ENCODE measurements around the gene TSKS. TPM values are rescaled to one million over a fixed set of nuclear protein-coding genes. Genes with fewer than 3 reads are reported as not detected.
A peak's percentile ranks its signal among the peaks of the same experiment; 100 is the strongest.

TSKS gene
- total RNA-seq, 1 experiment from 2014 or later, result 0.48 TPM

DNA sequence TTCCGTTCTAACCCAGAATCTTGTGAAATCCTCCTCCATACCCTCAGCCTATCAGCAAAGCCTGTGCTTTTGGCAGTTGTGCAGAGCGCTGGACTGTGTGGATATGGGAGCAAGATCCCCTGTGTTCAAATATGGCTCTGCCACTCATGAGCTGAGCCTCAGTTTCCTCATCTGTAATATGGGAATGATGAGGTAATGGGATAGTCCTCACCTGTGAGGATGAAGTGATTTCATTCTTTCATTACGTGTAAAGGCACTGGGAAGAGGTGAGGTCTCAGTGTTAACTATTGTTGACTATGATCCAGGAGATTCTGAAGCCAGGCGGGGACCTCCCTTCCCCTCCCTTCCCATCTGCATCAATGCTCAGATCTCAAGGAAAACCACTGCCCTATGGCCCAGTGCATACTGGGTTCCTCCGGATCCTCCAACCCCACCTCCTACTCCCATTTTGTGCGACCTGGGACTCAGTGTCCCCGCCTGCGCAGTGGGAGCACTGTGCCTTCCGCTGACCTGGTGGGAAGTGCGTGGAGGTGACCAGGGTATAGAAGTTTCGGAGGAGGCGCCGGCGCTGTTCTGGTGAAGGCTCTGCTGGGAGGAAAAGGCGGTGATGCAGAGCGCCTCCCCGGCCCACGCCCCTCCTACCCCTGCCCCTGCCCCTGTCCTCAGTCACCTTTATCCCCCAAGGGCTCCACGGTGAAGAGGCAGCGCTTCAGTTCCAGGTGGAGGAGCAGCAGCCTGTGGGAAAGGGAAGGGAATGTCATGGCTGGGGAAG lies 45.0 kb upstream of the TSKS start (continued):
- TF ChIP-seq, protein P1, sequence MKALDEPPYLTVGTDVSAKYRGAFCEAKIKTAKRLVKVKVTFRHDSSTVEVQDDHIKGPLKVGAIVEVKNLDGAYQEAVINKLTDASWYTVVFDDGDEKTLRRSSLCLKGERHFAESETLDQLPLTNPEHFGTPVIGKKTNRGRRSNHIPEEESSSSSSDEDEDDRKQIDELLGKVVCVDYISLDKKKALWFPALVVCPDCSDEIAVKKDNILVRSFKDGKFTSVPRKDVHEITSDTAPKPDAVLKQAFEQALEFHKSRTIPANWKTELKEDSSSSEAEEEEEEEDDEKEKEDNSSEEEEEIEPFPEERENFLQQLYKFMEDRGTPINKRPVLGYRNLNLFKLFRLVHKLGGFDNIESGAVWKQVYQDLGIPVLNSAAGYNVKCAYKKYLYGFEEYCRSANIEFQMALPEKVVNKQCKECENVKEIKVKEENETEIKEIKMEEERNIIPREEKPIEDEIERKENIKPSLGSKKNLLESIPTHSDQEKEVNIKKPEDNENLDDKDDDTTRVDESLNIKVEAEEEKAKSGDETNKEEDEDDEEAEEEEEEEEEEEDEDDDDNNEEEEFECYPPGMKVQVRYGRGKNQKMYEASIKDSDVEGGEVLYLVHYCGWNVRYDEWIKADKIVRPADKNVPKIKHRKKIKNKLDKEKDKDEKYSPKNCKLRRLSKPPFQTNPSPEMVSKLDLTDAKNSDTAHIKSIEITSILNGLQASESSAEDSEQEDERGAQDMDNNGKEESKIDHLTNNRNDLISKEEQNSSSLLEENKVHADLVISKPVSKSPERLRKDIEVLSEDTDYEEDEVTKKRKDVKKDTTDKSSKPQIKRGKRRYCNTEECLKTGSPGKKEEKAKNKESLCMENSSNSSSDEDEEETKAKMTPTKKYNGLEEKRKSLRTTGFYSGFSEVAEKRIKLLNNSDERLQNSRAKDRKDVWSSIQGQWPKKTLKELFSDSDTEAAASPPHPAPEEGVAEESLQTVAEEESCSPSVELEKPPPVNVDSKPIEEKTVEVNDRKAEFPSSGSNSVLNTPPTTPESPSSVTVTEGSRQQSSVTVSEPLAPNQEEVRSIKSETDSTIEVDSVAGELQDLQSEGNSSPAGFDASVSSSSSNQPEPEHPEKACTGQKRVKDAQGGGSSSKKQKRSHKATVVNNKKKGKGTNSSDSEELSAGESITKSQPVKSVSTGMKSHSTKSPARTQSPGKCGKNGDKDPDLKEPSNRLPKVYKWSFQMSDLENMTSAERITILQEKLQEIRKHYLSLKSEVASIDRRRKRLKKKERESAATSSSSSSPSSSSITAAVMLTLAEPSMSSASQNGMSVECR (CRISPR knock-in tag; IDR thresholded peaks at IDR 0.05; ENCODE audit: borderline replicate concordance), result no peak
- no peak for TF ChIP-seq IRF2 (CRISPR knock-in tag; IDR thresholded peaks at IDR 0.05; ENCODE audit: borderline replicate concordance, low read depth)
- no peak for TF ChIP-seq CREB1 (CRISPR knock-in tag; IDR thresholded peaks at IDR 0.05)
- no peak for TF ChIP-seq ZBTB21 (CRISPR knock-in tag; IDR thresholded peaks at IDR 0.05; ENCODE audit: borderline replicate concordance)
- TF ChIP-seq TEAD1 (CRISPR knock-in tag; IDR thresholded peaks at IDR 0.05), result no peak

DNA sequence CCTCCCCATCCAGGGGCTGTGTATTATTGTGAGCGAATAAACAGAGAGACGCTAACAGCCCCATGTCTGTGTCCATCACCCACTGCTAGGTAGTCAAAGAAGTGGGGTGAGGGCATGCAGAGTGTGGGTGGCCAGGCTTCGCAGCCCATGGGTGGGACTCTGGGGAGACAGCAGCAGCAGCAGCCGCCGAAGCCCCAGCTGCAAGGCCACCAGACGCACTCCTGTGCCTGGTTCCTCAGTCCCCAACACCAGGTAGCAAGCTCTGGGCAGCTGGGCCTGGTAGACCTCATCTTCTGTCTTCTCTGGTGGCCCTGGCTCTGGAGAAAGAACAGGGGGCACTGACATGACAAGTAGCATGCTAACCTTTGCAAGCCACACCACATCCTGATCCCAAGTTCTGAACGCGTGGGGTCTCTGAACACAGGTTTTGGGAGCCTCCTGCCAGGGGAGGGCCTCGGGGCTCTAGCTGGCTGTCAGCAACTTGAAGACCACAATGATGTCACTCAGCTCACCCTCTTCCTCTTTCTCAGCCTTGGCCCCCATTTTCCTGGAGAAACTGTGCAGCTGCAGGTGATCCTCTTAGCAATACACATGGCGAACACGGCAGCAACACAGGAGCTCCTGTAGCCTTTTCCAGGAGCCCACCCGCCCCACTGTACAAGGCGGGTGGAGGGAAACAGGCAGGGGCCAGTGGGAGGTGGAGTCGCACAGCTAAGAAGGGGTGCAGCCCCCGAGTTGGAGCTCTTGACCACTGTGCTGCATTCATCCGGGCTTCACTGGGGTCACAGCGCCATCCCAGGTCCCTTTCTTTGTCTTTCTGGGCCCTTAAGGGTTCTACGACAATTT lies 44.2 kb upstream of the TSKS start:
- TF ChIP-seq ZBTB21 (CRISPR knock-in tag; IDR thresholded peaks at IDR 0.05; ENCODE audit: borderline replicate concordance), result no peak
- TF ChIP-seq, protein P1 (CRISPR knock-in tag; IDR thresholded peaks at IDR 0.05; ENCODE audit: borderline replicate concordance), result 0 out of 2 replicates have a peak, but pooled peaks have one; percentile 25
- ChIA-PET CTCF (interaction anchor here (0.5 to 1.0 kb wide), 3 partner anchors 28 to 237 kb away, joined by 3 read pairs; no protein-coding TSS in a partner anchor), POLR2A (no interaction called here)
- peaks cover 5% of the 10 kb centered on the region; the same call in 1 of the 2 replicates for H3K27me3 Mint-ChIP-seq (ENCODE audit: low read depth)
- H3K36me3 Mint-ChIP-seq, result peaks cover 15% of the 10 kb centered on the region
- no peaks in the 10 kb centered on the region for H3K9me3 Mint-ChIP-seq
- ATAC-seq (no peak), DNase-seq (ENCODE audit: low spot score) (no peak)
- H3K4me3 Mint-ChIP-seq, result no peak overlapping the region
- H3K27ac Mint-ChIP-seq, result no peak overlapping the region
- H3K4me1 Mint-ChIP-seq, result peaks cover 34% of the 10 kb centered on the region

DNA sequence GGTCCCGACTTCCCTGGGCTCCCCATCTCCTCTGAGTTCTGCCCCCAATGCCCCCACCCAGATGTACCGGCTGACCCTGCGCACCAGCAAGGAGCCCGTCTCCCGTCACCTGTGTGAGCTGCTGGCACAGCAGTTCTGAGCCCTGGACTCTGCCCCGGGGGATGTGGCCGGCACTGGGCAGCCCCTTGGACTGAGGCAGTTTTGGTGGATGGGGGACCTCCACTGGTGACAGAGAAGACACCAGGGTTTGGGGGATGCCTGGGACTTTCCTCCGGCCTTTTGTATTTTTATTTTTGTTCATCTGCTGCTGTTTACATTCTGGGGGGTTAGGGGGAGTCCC lies 43.5 kb upstream of the TSKS start:
- H3K27me3 Mint-ChIP-seq (ENCODE audit: low read depth), result peaks cover 5% of the 10 kb centered on the region; the same call in 1 of the 2 replicates
- CTCF ChIA-PET, result interaction anchor here (1.0 kb wide), 1 partner anchor 236 kb away, joined by 3 read pairs; no protein-coding TSS in a partner anchor
- no peak overlapping the region for H3K4me3 Mint-ChIP-seq
- ATAC-seq, result no peak
- DNase-seq (ENCODE audit: low spot score), result no peak
- 0 out of 2 replicates have a peak overlapping the region, but pooled peaks have one; percentile 90 for H3K27ac Mint-ChIP-seq
- peaks cover 15% of the 10 kb centered on the region for H3K36me3 Mint-ChIP-seq
- H3K9me3 Mint-ChIP-seq, result no peaks in the 10 kb centered on the region
- peaks cover 32% of the 10 kb centered on the region for H3K4me1 Mint-ChIP-seq
- POLR2A ChIA-PET, result no interaction called here
- TF ChIP-seq NR2C2 (CRISPR knock-in tag; IDR thresholded peaks at IDR 0.05), result no peak
- no peak for TF ChIP-seq TCF7 (CRISPR knock-in tag; IDR thresholded peaks at IDR 0.05; ENCODE audit: low read depth)
- no peak for TF ChIP-seq MYBL2 (CRISPR knock-in tag; IDR thresholded peaks at IDR 0.05)
- TF ChIP-seq, protein P2, sequence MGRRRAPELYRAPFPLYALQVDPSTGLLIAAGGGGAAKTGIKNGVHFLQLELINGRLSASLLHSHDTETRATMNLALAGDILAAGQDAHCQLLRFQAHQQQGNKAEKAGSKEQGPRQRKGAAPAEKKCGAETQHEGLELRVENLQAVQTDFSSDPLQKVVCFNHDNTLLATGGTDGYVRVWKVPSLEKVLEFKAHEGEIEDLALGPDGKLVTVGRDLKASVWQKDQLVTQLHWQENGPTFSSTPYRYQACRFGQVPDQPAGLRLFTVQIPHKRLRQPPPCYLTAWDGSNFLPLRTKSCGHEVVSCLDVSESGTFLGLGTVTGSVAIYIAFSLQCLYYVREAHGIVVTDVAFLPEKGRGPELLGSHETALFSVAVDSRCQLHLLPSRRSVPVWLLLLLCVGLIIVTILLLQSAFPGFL (CRISPR knock-in tag; IDR thresholded peaks at IDR 0.05; ENCODE audit: borderline replicate concordance), result no peak
- TF ChIP-seq, protein P3, sequence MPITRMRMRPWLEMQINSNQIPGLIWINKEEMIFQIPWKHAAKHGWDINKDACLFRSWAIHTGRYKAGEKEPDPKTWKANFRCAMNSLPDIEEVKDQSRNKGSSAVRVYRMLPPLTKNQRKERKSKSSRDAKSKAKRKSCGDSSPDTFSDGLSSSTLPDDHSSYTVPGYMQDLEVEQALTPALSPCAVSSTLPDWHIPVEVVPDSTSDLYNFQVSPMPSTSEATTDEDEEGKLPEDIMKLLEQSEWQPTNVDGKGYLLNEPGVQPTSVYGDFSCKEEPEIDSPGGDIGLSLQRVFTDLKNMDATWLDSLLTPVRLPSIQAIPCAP (CRISPR knock-in tag; IDR thresholded peaks at IDR 0.05), result no peak
- TF ChIP-seq MXD4 (CRISPR knock-in tag; IDR thresholded peaks at IDR 0.05; ENCODE audit: borderline replicate concordance), result no peak
- TF ChIP-seq, protein P4, sequence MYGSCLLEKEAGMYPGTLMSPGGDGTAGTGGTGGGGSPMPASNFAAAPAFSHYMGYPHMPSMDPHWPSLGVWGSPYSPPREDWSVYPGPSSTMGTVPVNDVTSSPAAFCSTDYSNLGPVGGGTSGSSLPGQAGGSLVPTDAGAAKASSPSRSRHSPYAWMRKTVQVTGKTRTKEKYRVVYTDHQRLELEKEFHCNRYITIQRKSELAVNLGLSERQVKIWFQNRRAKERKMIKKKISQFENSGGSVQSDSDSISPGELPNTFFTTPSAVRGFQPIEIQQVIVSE (CRISPR knock-in tag; IDR thresholded peaks at IDR 0.05; ENCODE audit: borderline replicate concordance), result no peak
- no peak for TF ChIP-seq GRHL2 (CRISPR knock-in tag; IDR thresholded peaks at IDR 0.05; ENCODE audit: insufficient replicate concordance, severe bottlenecking)
- TF ChIP-seq, protein P5, sequence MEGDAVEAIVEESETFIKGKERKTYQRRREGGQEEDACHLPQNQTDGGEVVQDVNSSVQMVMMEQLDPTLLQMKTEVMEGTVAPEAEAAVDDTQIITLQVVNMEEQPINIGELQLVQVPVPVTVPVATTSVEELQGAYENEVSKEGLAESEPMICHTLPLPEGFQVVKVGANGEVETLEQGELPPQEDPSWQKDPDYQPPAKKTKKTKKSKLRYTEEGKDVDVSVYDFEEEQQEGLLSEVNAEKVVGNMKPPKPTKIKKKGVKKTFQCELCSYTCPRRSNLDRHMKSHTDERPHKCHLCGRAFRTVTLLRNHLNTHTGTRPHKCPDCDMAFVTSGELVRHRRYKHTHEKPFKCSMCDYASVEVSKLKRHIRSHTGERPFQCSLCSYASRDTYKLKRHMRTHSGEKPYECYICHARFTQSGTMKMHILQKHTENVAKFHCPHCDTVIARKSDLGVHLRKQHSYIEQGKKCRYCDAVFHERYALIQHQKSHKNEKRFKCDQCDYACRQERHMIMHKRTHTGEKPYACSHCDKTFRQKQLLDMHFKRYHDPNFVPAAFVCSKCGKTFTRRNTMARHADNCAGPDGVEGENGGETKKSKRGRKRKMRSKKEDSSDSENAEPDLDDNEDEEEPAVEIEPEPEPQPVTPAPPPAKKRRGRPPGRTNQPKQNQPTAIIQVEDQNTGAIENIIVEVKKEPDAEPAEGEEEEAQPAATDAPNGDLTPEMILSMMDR (IDR thresholded peaks at IDR 0.05), result no peak
- no peak for TF ChIP-seq ZNF423 (CRISPR knock-in tag; IDR thresholded peaks at IDR 0.05)

Data from WTC11 (cell line).